GM10266 (cell line): Measurements from ENCODE around the gene ROR2.

Source experiments
- DNase-seq: peaks from one replicate; pipeline ENCODE4 v3.0.0; 2012; ENCODE audit errors: extremely low spot score
- CTCF ChIP-seq: IDR thresholded peaks from 2 replicates; pipeline ENCODE4 v1.5.1; 2012; ENCODE audit warnings: mild to moderate bottlenecking, low read depth; ENCODE audit not compliant: control insufficient read depth, insufficient read depth; ENCODE audit errors: missing control alignments

ROR2 gene

GRCh38 chr9:91720751-91721705, 229.0 kb downstream of the ROR2 start:
- TF ChIP-seq CTCF = no peak
- DNase-seq = no peak

GRCh38 chr9:91720313-91720712, 229.7 kb downstream of the ROR2 start:
- TF ChIP-seq CTCF = no peak
- DNase-seq = no peak

GRCh38 chr9:91718071-91718470, 232.0 kb downstream of the ROR2 start:
- DNase-seq = no peak
- TF ChIP-seq CTCF = no peak

DNA sequence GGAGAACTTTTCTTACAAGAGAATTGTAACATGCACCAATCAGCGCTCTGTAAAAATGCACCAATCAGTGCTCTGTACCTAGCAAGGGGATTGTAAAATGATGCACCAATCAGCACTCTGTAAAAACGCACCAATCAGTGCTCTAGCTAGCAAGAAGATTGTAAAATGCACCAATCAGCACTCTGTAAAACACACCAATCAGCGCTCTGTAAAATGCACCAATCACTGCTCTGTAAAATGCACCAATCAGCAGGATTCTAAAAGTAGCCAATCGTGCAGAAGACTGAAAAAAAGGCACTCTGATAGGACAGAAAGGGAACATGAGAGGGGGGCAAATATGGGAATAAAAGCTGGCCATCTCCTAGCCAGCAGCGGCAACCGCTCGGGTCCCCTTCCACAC, 233.2 kb downstream of the ROR2 start:
- no peak for DNase-seq
- TF ChIP-seq CTCF = no peak

DNA sequence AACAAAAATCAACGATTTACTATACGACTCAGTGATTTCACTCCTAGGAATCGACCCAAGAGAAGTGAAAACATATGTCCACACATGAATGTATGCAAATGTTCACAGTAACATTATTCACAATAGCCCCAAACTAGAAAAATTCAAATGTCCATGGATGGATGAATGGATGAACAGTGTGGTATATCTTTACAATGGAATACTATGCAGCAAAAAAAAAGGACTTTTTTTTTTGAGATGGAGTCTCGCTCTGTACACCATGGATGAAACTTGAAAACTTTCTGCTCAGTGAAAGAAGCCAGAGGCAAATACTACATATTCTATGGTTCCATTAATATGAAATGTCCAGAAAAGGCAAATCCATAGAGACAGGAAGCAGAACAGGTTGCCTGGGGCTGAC, 233.8 kb downstream of the ROR2 start:
- TF ChIP-seq CTCF = no peak
- DNase-seq = no peak

DNA sequence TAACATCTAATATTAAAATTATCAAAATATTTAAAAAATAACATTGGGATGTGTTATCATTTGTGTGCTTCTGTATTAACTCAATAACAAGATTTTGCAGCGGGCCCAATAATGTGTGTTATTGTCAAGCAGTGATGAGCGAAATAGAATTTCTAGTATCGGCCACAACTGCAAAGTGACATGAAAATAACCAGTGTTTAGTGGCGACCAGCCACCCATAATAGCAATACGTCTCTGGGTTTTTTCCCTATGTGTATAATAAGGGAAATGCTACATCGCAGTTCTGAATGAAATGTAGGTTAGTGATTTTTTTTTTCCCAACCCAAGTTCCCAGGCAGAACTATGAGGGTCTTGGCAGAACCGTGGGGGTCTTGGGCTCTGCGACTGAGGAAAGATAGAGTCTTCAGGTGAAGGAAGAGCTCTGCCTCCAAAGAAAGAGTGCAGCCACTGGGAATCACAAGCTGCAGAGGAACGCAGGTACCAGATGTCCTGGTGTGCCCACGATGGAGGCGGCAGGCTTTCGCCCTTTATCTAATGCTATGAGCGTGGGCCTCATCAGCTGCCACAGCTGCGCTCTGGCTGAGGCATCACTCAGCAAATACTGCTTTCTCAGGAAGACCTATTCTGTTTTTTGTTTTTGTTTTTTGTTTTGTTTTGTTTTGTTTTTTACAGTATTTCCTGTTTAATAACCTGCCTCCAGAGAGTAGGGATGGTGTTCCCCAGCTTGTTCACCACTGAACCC, 235.0 kb downstream of the ROR2 start:
- DNase-seq = no peak
- TF ChIP-seq CTCF = no peak

- DNase-seq = peak; percentile 57
- no peak for TF ChIP-seq CTCF
Measured at GRCh38 chr9:91714020-91714806, 235.8 kb downstream of the ROR2 start.
